Measurements from ENCODE around the gene HMGXB4.

- TF ChIP-seq CTCF (IDR thresholded peaks at IDR 0.05; ENCODE audit: low read depth, low read length) (no peak), MAX (IDR thresholded peaks at IDR 0.05; ENCODE audit: low read depth, low read length) (no peak), POLR2A (IDR thresholded peaks at IDR 0.05; ENCODE audit: extremely low read depth, insufficient read length) (no peak)
Measured at GRCh38 chr22:35332278-35332677, 75.0 kb downstream of the HMGXB4 start.

All from NB4 (cell line).